HG02852 (cell line): ENCODE data around the gene ABL1.

ENCODE experiments used
- ATAC-seq: cut with Tn5 transposase; IDR thresholded peaks from one replicate; pipeline ENCODE4 v1.9.1; 2021; ENCODE audit warnings: mild to moderate bottlenecking, moderate library complexity; ENCODE audit not compliant: unreplicated experiment

The ABL1 gene

GRCh38 chr9:130870491-130871381 is 35.7 kb downstream of the ABL1 start:
- peak; percentile 84 for ATAC-seq

GRCh38 chr9:130871395-130872062 is 36.5 kb downstream of the ABL1 start:
- ATAC-seq, result no peak

- no peak for ATAC-seq
Observed at GRCh38 chr9:130872093-130872492, 37.0 kb downstream of the ABL1 start.

GRCh38 chr9:130872508-130872907 is 37.5 kb downstream of the ABL1 start:
- ATAC-seq, result no peak

GRCh38 chr9:130872912-130873503 is 38.0 kb downstream of the ABL1 start:
- no peak for ATAC-seq

- no peak for ATAC-seq
Observed at GRCh38 chr9:130873966-130874365, 38.9 kb downstream of the ABL1 start.

GRCh38 chr9:130874783-130875182 is 39.7 kb downstream of the ABL1 start:
- no peak for ATAC-seq

GRCh38 chr9:130877300-130877699 is 42.2 kb downstream of the ABL1 start:
- no peak for ATAC-seq

GRCh38 chr9:130878295-130878694 is 43.2 kb downstream of the ABL1 start:
- no peak for ATAC-seq

- no peak for ATAC-seq
Observed at GRCh38 chr9:130879863-130880411, 44.9 kb downstream of the ABL1 start.

- no peak for ATAC-seq
Observed at GRCh38 chr9:130880599-130881220, 45.7 kb downstream of the ABL1 start.

GRCh38 chr9:130881516-130881915 is 46.5 kb downstream of the ABL1 start:
- ATAC-seq, result no peak

- ATAC-seq, result no peak
Observed at GRCh38 chr9:130882696-130883225, 47.7 kb downstream of the ABL1 start.

GRCh38 chr9:130883479-130883878 is 48.4 kb downstream of the ABL1 start:
- ATAC-seq, result no peak

- ATAC-seq, result no peak
Observed at GRCh38 chr9:130884111-130884531, 49.1 kb downstream of the ABL1 start.

GRCh38 chr9:130884542-130885483 is 49.8 kb downstream of the ABL1 start:
- ATAC-seq, result no peak

- ATAC-seq, result no peak
Observed at GRCh38 chr9:130885484-130886375, 50.7 kb downstream of the ABL1 start.

GRCh38 chr9:130886981-130887380 is 51.9 kb downstream of the ABL1 start:
- ATAC-seq, result no peak
